ENCODE data around the gene NFATC2.

DNA sequence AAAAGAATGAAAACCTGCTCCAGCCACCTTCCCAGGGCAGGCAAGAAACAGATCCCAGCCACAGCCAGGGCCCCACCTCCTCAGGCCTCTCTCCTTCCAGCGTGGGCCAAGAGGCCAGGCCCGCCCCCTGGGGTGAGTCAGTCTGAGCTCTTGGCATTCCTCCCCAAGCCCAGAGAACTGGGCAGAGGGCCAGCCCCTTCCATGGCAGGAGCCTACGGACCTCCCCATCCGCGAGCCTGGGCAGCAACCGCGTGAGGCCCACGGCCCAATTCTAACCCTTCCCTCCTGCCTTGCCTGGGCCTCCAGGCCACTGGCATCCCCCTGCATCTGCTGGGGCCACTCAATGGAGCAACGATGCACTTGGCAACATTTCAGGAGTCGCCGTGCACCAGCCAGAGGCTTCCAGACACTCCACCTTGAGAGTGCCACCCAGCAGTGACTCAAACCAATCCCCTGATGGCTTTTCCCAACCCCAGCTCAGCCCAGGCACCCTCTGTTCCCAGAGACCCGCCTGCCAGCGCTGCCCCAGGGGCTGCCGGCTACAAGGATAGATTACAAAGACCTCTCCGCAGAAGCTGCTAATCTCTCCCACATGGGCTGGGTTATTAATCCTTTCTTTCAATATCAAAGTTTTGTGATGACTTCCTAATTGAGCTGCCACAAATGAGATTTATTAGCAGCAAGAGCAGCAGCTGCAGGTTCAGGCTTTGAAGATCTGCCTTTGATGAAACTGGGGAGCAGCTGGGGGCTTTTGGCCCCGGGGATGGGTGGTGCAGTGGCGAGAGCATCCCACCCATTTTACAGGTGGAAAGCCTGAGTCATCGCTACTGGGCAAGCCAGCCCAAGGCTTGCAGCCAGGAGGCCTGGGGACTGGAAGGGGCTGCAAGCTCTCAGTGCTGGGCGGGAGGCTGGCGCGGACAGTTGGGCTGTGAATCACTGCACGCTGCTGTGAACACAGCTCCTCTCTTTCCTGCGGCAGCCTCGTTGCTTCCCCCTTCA, 85.7 kb downstream of the NFATC2 start:
- TF ChIP-seq EZH2 (IDR thresholded peaks at IDR 0.05; ENCODE audit: low read depth, unreplicated experiment) = no peak
- TF ChIP-seq, protein P1, sequence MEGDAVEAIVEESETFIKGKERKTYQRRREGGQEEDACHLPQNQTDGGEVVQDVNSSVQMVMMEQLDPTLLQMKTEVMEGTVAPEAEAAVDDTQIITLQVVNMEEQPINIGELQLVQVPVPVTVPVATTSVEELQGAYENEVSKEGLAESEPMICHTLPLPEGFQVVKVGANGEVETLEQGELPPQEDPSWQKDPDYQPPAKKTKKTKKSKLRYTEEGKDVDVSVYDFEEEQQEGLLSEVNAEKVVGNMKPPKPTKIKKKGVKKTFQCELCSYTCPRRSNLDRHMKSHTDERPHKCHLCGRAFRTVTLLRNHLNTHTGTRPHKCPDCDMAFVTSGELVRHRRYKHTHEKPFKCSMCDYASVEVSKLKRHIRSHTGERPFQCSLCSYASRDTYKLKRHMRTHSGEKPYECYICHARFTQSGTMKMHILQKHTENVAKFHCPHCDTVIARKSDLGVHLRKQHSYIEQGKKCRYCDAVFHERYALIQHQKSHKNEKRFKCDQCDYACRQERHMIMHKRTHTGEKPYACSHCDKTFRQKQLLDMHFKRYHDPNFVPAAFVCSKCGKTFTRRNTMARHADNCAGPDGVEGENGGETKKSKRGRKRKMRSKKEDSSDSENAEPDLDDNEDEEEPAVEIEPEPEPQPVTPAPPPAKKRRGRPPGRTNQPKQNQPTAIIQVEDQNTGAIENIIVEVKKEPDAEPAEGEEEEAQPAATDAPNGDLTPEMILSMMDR (conservative IDR thresholded peaks at IDR 0.05; ENCODE audit: low read depth in 2 of 2) = no peak
- no peak for TF ChIP-seq EZH2phosphoT487 (IDR thresholded peaks at IDR 0.05; ENCODE audit: unreplicated experiment)
